GM19193 (cell line): ENCODE data around the gene PXT1.

ENCODE experiments used
- POLR2A ChIP-seq: IDR thresholded peaks from 4 replicates; pipeline ENCODE4 v1.6.1; 2011; ENCODE audit not compliant: insufficient read depth, insufficient read length; ENCODE audit errors: extremely low read depth

Gene PXT1, protein sequence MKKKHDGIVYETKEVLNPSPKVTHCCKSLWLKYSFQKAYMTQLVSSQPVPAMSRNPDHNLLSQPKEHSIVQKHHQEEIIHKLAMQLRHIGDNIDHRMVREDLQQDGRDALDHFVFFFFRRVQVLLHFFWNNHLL

DNA sequence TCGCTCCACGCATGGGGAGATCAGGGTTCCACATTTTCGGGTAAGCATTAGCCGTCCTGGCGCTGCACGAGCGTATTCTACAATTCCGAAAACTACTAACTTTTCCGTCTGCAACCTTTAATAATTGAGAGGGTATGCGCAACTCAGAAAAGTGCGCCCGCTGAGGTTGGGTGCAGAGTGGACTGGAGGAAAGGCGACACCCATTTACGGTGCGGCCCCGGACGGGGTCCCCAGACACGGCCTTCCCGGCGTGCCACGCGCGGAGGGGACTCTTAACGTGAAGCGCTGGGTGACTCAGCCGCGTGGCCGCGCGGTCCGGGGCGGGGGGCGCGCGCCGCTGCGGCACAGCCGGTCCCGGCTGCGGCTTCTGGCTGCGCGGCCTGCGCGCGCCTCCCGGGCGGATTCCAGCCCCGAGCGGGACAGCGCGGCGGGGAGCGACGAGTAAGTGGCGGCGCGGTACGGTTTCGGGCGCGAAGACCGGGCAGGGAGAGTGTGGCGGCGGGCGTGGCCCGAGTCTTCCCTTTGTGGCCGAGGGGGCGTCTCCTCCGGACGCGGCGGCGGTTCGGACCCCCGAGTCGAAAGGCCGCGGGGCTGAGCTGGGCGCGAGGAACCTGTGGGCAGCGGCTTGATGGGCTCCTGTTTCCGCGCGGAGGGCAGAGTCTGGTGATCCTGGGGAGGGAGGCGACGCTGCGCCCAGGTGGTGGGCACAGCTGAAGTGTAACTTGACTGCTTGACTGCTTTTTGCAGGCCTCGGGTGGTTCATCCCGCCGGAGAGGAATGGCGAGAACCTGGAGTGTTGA lies at the start of gene PXT1, which contains the start of gene KCTD20:
Gene PXT1, minus strand, starts transcription at position 184 of the 800 bp plus-strand sequence. CDS start 16,772 bp downstream, outside the sequence.
Gene KCTD20, plus strand, starts transcription at position 330 of the 800 bp plus-strand sequence. CDS start 27,098 bp downstream, outside the sequence.
- peak; percentile 86 for TF ChIP-seq POLR2A

GRCh38 chr6:36492092-36492491 lies 49.4 kb upstream of the PXT1 start:
- TF ChIP-seq POLR2A = no peak

GRCh38 chr6:36491378-36491965 lies 48.8 kb upstream of the PXT1 start:
- no peak for TF ChIP-seq POLR2A

DNA sequence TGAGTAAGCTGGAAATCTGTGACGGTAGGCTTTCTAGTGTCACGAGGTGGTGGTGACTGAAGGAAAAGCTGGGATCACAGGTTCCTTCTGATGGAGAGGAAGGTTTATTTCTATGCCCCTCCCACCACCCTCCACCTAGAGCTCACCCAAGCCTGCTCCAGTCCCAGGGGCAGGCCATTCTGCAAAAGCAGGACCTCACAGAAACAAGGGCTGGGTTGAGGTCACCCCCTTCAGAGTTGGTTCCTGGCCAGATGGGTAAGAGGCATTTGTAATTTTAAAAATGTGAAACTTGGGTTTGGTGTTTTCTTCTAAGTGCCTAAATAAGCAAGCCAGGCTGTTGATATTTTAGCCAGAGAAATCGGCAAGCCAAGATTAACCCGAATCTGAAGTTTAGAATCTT lies 46.8 kb upstream of the PXT1 start:
- no peak for TF ChIP-seq POLR2A

GRCh38 chr6:36488221-36488620 lies 45.6 kb upstream of the PXT1 start:
- TF ChIP-seq POLR2A = no peak

- TF ChIP-seq POLR2A = no peak
Measured at GRCh38 chr6:36487698-36488097, 45.0 kb upstream of the PXT1 start.

DNA sequence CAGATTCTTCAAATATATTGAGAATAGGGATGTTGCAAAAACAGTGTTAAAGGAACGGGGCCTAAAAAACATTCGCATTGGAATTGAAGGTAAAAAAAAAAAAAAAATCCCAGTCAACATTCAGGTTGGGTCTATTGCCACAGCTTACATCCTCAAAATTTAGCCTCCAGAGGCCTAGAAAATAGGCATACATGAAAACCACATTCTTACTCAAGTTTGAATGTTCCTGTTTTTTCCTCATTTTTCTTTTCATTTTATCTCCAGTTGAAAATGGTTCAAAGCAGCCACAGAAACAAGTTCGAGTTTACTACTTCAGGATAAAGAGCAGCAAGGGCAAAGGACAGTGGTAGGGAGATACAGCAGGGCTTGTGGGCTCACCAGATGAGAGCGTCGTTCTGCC lies 42.1 kb upstream of the PXT1 start:
- no peak for TF ChIP-seq POLR2A

GRCh38 chr6:36479256-36479655 lies 36.6 kb upstream of the PXT1 start:
- TF ChIP-seq POLR2A = no peak

DNA sequence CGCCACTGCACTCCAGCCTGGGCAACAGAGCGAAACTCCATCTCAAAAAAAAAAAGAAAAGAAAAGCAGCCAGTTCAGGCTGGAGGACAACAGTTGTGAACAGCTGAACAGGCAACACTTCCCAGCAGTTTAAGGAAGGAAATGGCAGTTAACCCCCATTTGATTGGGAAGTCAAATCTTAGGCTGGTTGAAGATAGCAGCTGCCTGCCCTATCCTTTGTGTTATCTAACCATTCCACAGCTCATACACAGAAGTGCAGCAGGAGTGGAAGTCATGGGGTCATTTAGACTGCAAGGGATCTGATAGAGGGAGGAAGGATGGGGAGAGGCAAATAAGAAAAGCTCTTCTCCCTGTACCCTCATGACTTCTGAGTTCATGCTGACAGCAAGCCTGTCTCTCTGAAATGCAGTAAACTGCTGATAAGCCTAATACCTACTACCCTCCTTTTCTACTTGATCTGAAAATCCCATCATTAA lies 35.4 kb upstream of the PXT1 start:
- TF ChIP-seq POLR2A = no peak

- TF ChIP-seq POLR2A = no peak
Measured at GRCh38 chr6:36469946-36470345, 27.3 kb upstream of the PXT1 start.

DNA sequence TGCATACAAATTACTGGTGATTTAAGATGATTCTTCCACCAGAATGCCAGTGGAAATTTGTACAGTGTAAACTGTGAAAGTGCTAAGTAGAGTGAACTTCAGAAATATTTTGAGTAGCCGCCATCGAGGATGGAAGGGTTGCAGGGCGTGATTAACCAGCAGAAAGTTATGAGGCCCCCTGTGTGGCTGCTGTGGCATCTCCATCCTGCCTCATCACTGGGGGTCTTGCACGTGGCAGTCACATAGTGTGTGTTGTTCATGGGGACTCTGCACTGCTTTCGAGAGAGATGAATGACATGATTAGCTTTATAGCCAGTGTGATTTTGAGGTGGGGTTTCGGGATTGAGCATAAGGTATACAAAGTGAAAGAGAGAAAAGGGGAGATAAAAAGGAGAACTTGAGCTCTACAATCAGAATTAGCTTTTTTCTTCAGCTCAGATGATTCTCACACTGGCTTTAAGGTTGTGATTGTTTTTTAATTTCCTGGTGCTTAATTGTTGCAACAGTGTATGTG lies 26.6 kb upstream of the PXT1 start:
- no peak for TF ChIP-seq POLR2A

- TF ChIP-seq POLR2A = no peak
Measured at GRCh38 chr6:36467625-36468024, 25.0 kb upstream of the PXT1 start.

- no peak for TF ChIP-seq POLR2A
Measured at GRCh38 chr6:36464233-36464632, 21.6 kb upstream of the PXT1 start.

- TF ChIP-seq POLR2A = no peak
Measured at GRCh38 chr6:36463676-36464075, 21.0 kb upstream of the PXT1 start.

- TF ChIP-seq POLR2A = no peak
Measured at GRCh38 chr6:36461646-36462045, 19.0 kb upstream of the PXT1 start.
